ENCODE data around the gene PIP5K1C.

PIP5K1C gene

DNA sequence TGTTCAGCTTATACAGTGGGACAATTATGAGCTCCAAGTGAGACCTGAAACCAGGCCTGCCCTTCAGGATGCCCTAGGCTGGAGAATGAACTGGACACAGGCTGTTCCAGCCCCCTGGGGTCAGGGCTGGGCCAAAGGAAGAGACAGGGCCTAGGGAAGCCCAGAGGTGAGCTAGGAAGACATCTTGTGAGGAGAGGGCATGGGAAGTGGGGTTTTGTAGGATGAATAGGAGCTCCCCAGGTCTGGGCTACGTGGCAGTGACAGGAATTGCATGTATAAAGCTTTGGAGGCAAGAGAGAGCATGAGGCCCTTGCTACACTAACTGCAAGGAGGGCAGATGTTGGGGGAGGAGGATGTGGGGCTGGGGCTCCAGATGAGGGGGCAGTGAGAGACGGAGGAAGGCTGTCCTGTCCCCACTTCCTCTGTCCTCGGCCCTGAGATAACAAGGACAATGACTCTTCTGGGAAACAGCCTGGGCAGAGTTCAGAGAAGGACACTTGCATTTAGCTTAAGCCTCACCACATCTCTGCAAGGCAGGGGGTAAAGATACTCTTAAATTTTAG, 92.1 kb downstream of the PIP5K1C start:
- no peak for DNase-seq

GRCh38 chr19:3607303-3608078, 92.8 kb downstream of the PIP5K1C start:
- peak; percentile 48 for DNase-seq

GRCh38 chr19:3606690-3607289, 93.5 kb downstream of the PIP5K1C start, which contains the start of gene TBXA2R:
Gene TBXA2R (minus strand): TSS chr19:3606875. CDS start chr19:3600634, 6,241 bp downstream.
- DNase-seq, result peak; percentile 67

GRCh38 chr19:3606174-3606689, 94.0 kb downstream of the PIP5K1C start:
- no peak for DNase-seq

- DNase-seq, result no peak
Observed at GRCh38 chr19:3605770-3606169, 94.5 kb downstream of the PIP5K1C start.

GRCh38 chr19:3605361-3605760, 94.9 kb downstream of the PIP5K1C start:
- DNase-seq, result no peak

- DNase-seq, result no peak
Observed at GRCh38 chr19:3604987-3605343, 95.3 kb downstream of the PIP5K1C start.

- no peak for DNase-seq
Observed at GRCh38 chr19:3604227-3604986, 95.9 kb downstream of the PIP5K1C start.

DNA sequence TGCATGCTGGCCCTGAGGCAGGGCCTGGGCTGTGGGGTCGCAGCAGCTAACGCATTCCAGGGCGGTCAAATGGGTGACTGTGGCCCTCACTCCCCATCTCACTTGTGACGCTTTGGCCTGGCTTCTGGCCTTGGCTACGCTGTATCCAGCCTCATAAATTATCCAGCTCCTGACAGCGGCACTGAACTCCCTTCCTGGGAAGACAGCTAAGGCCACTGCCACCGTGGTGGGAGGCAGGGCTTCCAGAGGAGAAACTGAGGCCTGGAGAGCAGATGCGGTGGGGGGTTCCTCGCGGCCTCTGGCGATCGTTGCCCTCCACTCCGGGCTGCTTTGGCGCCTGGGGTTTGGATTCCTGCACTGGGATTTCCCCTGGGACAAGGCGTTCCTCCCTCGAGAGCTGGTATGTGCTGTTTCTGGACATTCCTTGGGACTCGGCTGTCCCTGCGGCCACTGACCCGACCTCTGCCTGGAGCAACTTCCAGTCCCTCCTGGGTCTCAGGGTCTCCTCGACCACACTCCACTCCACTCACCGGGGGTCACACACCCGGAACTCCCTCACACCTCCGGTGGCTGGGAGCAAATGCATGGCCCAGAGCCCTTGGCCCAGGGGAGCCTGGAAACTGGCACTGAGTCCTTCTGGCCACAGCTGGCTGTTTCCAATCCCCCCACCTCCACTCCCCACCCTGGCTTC, 97.0 kb downstream of the PIP5K1C start:
- no peak for DNase-seq

DNA sequence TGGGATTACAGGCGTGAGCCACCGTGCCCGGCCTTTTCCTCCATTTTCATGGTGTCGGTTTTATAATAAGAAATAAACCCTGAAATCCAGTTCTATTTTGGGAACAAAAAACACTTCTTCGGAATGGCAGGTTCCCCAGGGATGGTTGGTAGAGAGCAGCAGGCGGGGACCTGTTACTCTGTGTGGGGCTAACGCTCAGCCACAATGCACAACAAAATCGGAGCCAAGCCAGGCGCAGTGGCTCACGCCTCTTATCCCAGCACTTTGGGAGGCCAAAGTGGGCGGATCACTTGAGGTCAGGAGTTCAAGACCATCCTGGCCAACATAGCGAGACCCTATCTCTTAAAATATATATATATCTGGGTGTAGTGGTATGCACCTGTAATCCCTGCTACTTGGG, 99.2 kb downstream of the PIP5K1C start:
- no peak for DNase-seq

DNA sequence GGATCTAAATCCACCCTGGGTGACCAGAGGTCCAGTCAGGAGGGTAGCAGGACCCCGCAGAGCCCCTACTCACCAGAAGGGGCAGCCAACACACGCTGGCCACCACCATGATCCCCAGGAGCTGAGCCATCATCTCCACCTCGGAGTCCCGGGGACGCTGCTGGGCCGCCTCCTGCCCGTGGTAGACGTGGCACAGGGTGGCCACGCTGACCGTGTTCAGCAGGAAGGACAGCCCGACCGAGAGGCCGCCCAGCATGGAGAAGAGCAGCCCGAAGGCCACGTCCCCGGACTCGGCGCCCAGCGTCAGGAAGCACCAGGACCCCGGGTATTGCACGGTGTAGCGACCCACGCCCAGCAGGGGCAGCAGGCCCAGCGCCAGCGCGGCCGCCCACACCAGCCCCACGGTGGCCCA, 100.5 kb downstream of the PIP5K1C start:
- no peak for DNase-seq

- no peak for DNase-seq
Observed at GRCh38 chr19:3595521-3596061, 104.7 kb downstream of the PIP5K1C start.

DNA sequence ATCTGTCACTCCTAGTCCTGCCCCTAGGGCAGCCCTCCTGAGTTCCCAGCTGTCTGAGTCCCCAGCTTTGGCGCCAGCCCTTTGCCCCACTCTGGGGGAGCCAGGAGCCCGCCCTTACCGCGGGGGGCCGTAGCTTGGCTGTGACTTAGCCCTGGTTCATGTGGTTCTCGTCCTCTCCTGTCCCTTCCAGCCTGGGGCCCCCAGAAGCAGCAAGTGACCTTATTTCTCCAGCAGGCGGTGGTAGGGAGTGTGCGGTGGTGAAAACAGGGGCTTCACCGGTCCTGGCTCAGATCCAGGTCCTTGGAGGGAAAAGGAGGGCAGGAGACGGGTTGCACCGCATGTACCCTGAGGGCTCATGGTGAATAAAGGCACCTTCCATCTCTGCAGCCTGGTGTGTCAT, 107.1 kb downstream of the PIP5K1C start:
- no peak for DNase-seq

DNA sequence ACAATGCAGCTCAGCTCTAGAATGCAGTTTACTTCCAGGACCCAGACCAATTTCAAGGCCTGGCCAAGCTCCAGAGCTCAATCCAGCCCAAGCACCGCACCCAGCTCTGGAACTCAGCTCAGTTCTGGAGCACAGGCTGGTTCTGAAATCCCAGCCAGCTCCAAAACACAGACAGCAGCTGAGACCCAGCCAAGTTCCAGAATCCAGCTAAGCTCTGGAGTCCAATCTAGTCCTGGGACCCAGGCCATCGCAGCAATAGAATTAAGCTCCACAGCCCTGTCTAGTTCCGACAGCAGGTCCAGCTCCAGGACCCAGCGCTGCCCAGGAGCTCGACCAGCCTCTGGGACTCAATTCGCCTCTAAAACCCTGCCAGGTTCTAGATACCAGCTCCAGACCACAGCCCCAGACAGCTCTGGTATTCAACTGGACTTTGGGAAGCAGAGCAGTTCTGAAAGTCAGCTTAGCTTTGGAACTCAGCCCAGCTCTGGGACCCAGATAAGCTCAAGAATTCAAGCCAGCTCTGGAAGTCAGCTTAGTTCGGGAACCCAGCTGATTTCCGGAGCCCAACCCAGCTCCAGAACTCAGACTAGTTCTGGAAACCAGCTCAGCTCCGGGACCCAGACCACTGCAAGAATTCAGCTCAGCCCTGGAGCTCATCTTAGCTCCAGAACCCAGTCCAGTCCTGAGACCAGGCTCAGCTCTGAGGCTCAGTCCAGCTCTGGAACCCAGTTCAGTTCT, 108.2 kb downstream of the PIP5K1C start:
- no peak for DNase-seq

DNA sequence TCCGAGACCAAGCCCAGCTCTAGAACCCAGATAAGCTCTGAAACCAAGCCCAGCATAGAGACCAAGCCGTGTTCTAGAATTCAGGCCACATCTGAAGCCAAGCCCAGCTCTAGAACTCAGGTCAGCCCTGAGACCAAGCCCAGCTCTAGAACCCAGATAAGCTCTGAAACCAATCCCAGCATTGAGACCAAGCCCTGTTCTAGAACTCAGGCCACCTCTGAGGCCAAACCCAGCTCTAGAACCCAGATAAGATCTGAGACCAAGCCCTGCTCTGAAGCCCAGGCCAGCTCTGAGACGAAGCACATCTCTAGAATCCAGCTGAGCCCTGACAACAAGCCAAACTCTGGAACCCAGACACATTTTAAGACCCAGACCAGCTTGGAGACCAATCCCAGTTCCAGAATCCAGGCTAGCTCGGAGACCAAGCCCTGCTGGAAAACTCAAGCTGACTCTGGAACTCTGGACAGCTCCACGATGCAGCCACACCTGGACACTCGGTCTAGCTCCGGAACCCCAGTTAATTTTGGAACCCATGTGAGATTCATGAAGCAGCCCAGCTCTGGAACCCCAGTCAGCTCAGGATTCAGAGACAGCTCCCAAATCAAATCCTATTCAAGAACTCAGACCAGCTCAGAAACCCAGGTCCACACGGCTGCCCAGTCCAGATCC, 109.1 kb downstream of the PIP5K1C start:
- no peak for DNase-seq

- no peak for DNase-seq
Observed at GRCh38 chr19:3589949-3590348, 110.3 kb downstream of the PIP5K1C start.

DNA sequence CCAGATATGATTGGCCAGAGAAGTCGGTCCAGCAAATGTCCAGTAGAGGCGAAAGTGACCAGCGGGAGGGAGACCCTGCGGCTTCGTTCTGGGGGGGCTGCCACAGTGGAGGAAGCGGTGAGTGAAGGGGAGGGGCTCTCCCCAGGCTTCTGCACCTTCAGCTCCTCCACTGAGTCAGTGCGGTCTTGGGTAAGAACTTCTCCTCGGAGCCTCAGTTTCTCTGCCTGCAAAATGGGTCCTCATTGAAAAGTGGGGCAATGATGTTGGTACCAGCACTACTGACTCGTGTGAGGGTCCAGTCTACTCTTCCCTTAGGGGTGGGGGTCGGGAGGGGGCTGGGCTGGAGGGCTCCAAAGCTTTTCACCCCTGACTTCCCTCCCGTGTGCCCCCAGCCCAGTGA, 110.8 kb downstream of the PIP5K1C start:
- no peak for DNase-seq

GRCh38 chr19:3586707-3587346, 113.4 kb downstream of the PIP5K1C start:
- DNase-seq, result no peak

GRCh38 chr19:3586127-3586626, 114.1 kb downstream of the PIP5K1C start:
- no peak for DNase-seq

Measured in fibroblast of skin of scalp (primary cell).